Mucosa of rectum (tissue), 2 donors: ENCODE results near the gene VPS13D.
A peak's percentile ranks its signal among the peaks of the same experiment; 100 is the strongest.
"Not testable (repeated sequence)": the region's sequence is repeated elsewhere in the genome, so short reads cannot be mapped to it uniquely, and the experiment has no call there.

Experiments used
- H3K27ac ChIP-seq, 2 donors: one replicate each; pipeline ENCODE4 v1.7.0; 2013; ENCODE audit warnings: inconsistent platforms in 2 of 2, low read depth in 2 of 2, low read length in 2 of 2
- H3K27me3 ChIP-seq, 2 donors: one replicate each; pipeline ENCODE4 v1.7.0; 2013; ENCODE audit warnings: low read length in 2 of 2; ENCODE audit not compliant: control insufficient read depth in 2 of 2, insufficient read depth in 2 of 2
- H3K36me3 ChIP-seq, 2 donors: one replicate each; pipeline ENCODE4 v1.7.0; 2013; ENCODE audit warnings: low read length in 2 of 2; ENCODE audit not compliant: control insufficient read depth in 2 of 2, insufficient read depth in 2 of 2
- H3K4me1 ChIP-seq, 2 donors: one replicate each; pipeline ENCODE4 v1.7.0; 2013; ENCODE audit warnings: low read length in 2 of 2, mild to moderate bottlenecking in 1 of 2; ENCODE audit not compliant: control insufficient read depth in 2 of 2, insufficient read depth in 2 of 2
- H3K4me3 ChIP-seq, 2 donors: one replicate each; pipeline ENCODE4 v1.7.0; 2013; ENCODE audit warnings: low read length in 2 of 2
- H3K9ac ChIP-seq, 2 donors: one replicate each; pipeline ENCODE4 v1.7.0; 2013; ENCODE audit warnings: low read length in 2 of 2, low read depth in 1 of 2, mild to moderate bottlenecking in 1 of 2
- H3K9me3 ChIP-seq, 2 donors: one replicate each; pipeline ENCODE4 v1.7.0; 2013; ENCODE audit warnings: low read length in 2 of 2; ENCODE audit not compliant: control insufficient read depth in 2 of 2
- donor health status: healthy.
- donor health status: Normal muscosa, but diverticular disease.

The VPS13D gene

GRCh38 chr1:12536023-12536639, 306.3 kb downstream of the VPS13D start:
- Histone ChIP-seq H3K4me1 (peaks cover 3% of the 10 kb centered on the region in 2 donors), H3K9me3 (no peaks in the 10 kb centered on the region), H3K27me3 (no peaks in the 10 kb centered on the region), H3K27ac (no peak overlapping the region), H3K36me3 (no peaks in the 10 kb centered on the region), H3K4me3 (no peak overlapping the region), H3K9ac (no peak overlapping the region)

DNA sequence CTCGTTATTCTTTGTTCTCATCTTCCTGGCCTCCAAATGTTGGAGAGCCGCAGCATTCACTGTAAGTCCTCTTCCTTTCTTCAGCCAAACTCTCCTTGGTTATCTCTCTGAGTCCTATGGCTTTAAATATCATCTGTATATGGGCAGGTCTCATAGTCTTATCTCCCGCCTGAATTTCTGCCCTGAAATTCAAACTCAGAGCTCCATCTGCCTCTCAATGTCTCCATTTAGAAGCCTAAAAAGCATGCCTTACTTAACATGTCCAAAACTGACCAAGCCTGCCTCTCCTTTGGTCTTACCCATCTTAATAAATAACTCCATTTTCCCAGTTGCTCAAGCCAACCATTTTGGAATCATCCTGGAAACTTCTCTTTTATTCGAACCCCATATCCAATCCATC, 307.5 kb downstream of the VPS13D start:
- Histone ChIP-seq H3K36me3 (no peaks in the 10 kb centered on the region), H3K27ac (no peak overlapping the region), H3K9ac (no peak overlapping the region), H3K4me1 (peaks cover 3% of the 10 kb centered on the region in 2 donors), H3K27me3 (no peaks in the 10 kb centered on the region), H3K9me3 (no peaks in the 10 kb centered on the region), H3K4me3 (no peak overlapping the region)

GRCh38 chr1:12537906-12538461, 308.2 kb downstream of the VPS13D start:
- no peak overlapping the region for H3K9ac ChIP-seq
- no peaks in the 10 kb centered on the region for H3K9me3 ChIP-seq
- H3K4me3 ChIP-seq = no peak overlapping the region
- no peaks in the 10 kb centered on the region for H3K27me3 ChIP-seq
- no peaks in the 10 kb centered on the region for H3K36me3 ChIP-seq
- H3K27ac ChIP-seq = no peak overlapping the region
- H3K4me1 ChIP-seq = peaks cover 3% of the 10 kb centered on the region in 2 donors

- H3K9me3 ChIP-seq, H3K9ac ChIP-seq, H3K36me3 ChIP-seq, H3K4me1 ChIP-seq, H3K27me3 ChIP-seq, H3K4me3 ChIP-seq, H3K27ac ChIP-seq: not testable (repeated sequence)
Observed at GRCh38 chr1:12538536-12538935, 308.7 kb downstream of the VPS13D start.

DNA sequence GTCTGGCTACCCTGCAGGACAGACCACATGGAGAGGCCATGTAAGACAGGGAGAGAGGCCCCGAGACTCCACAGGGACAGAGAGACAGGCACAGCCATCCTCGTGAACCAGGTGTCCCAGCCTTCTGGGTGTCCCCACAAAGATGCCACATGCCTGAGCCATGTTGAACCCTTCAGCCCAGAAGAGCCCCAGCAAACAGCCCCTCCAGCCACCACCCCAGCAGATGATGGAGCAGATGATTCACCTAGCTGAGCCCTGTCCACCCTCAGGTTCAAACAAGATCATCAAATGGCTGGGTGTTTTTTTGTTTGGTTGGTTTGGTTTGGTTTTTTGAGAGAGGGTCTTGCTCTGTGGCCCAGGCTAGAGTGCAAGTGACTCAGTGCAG, 309.5 kb downstream of the VPS13D start:
- Histone ChIP-seq H3K4me3 (no peak overlapping the region), H3K4me1 (peaks cover 3 to 9% of the 10 kb centered on the region in 2 donors), H3K27me3 (no peaks in the 10 kb centered on the region), H3K9me3 (no peaks in the 10 kb centered on the region), H3K36me3 (no peaks in the 10 kb centered on the region), H3K27ac (peak overlapping the region in 1 of 2 donors; percentile 56), H3K9ac (no peak overlapping the region)

- no peaks in the 10 kb centered on the region for H3K36me3 ChIP-seq
- H3K9ac ChIP-seq = no peak overlapping the region
- no peaks in the 10 kb centered on the region for H3K27me3 ChIP-seq
- no peaks in the 10 kb centered on the region for H3K9me3 ChIP-seq
- no peak overlapping the region for H3K4me3 ChIP-seq
- H3K27ac ChIP-seq = peak overlapping the region; percentile 26 to 56
- H3K4me1 ChIP-seq = peaks cover 3 to 10% of the 10 kb centered on the region in 2 donors
Observed at GRCh38 chr1:12539705-12540579, 310.1 kb downstream of the VPS13D start.

GRCh38 chr1:12540580-12541273, 310.9 kb downstream of the VPS13D start:
- peak overlapping the region; percentile 31 to 56 for H3K27ac ChIP-seq
- H3K27me3 ChIP-seq = no peaks in the 10 kb centered on the region
- H3K4me3 ChIP-seq = no peak overlapping the region
- H3K9me3 ChIP-seq = no peaks in the 10 kb centered on the region
- no peak overlapping the region for H3K9ac ChIP-seq
- H3K4me1 ChIP-seq = peaks cover 3 to 10% of the 10 kb centered on the region in 2 donors
- no peaks in the 10 kb centered on the region for H3K36me3 ChIP-seq

DNA sequence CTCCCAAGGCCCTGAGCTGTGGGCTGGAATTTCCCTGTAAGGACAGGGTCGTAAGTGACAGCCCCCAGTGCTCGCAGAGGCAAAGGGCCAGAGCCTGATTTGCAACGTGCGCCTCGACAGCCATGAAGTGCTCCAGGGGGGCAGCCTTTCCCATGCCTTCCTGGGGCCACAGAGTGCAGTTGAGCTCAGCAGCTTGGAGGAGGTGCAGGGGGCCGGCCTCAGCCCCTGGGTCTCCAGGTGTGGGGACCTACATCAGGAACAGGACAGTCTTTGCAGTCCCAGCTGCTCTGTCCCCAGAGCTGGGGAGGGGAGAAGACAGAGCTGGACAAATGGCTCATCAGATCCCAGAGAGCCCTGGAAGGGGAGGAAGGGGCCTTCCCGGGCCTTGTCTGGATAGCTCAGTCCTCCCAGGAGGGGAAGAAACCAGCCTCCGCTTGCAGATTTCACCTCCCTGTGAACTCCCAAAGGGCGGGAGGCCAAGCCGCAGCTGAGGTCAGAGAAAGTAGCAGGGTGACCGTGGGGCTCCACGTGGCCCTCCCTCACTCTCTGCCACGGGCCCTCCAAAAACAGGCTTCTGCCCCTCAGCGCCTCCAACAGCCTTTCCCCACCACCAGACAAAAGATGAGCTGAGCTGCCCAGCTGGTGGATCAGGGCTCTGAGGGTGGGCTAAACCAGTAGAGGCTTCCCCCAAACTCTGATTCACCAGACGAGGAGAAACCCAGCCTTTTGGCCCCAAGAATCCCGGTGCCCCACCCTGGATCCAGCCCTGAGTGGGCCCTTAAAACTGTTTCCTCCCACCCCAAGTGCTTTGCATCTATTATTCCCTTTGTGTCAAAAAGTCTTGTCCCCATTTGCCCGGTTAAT, 311.7 kb downstream of the VPS13D start:
- H3K27ac ChIP-seq = peak overlapping the region; percentile 31 to 56
- no peak overlapping the region for H3K9ac ChIP-seq
- no peaks in the 10 kb centered on the region for H3K27me3 ChIP-seq
- peaks cover 3 to 10% of the 10 kb centered on the region in 2 donors for H3K4me1 ChIP-seq
- no peaks in the 10 kb centered on the region for H3K36me3 ChIP-seq
- no peak overlapping the region for H3K4me3 ChIP-seq
- no peaks in the 10 kb centered on the region for H3K9me3 ChIP-seq

- no peak overlapping the region for H3K9ac ChIP-seq
- no peak overlapping the region for H3K4me3 ChIP-seq
- H3K27me3 ChIP-seq = no peaks in the 10 kb centered on the region
- peaks cover 3 to 10% of the 10 kb centered on the region in 2 donors for H3K4me1 ChIP-seq
- H3K36me3 ChIP-seq = no peaks in the 10 kb centered on the region
- H3K9me3 ChIP-seq = no peaks in the 10 kb centered on the region
- no peak overlapping the region for H3K27ac ChIP-seq
Observed at GRCh38 chr1:12542138-12542465, 312.3 kb downstream of the VPS13D start.
